Right ventricle myocardium superior (tissue), 1 donor: ENCODE measurements around the gene SPATA33. TPM values are rescaled to one million over a fixed set of nuclear protein-coding genes. Genes with fewer than 3 reads are reported as not detected.
"Not testable (repeated sequence)": the region's sequence is repeated elsewhere in the genome, so short reads cannot be mapped to it uniquely, and the experiment has no call there.

ENCODE experiments used
- ATAC-seq: fragments of 200-7000 bp; cut with Tn5 transposase; one replicate; pipeline ENCODE4 v1.9.1; 2020; ENCODE audit warnings: mild to moderate bottlenecking; ENCODE audit not compliant: poor library complexity
- DNase-seq: peaks from one replicate; pipeline ENCODE4 v3.0.0-alpha.2; 2020
- intact Hi-C: fragments of 100-400 bp; cut with DNase I; formaldehyde crosslinking; loops from one replicate; pipeline ENCODE4 v1.11.2; 2022
- total RNA-seq: library from RNA; stranded (reverse); fragmentation: NEBNext Ultra II Directional; extraction: Animal tissue kit (Norgen Biotek cat#: 25700); gene quantifications from one replicate; pipeline ENCODE4 v1.2.1, GENCODE V29; 2021
- donor health status: DM: no; HTN: yes; CAD: no; lungs with severe emphysema.

The SPATA33 gene
- total RNA-seq, 1 donor from 2014 or later, result 1.9 TPM

DNA sequence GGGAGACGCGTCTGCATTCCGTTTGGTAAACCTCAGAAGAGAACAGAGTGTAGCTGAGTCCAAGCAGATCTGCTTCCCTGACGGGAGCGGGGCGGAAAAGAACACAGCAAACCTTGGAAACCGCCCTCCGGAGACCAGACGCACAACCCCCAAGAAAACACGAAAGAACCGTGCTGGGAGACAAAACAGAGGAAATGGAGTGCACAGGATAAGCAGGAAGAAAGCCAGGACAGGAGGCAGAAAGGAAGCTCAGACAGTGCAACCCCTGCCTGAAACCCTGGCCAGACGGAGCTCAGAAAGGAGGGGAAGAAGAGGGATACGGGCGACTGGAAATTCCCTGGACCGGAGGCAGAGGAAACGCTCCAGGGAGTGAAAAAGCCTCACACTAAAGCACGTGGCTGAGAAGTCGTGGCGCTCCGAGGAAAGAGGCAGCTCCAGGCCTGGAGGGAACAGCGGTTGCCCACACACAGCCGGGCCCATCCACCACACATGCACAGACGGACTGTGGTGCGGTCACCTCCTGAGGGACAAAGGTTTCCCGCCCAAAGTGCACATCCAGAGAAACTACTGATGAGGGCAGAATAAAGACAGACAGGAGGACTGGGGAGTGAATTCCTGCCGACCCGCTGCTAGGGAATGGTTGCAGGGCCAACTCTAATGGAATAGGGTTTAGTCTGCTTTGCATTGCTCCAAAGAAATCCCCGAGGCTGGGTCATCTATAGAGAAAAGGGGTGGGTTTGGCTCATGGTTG, 34.0 kb upstream of the SPATA33 start:
- peak; percentile 12 for ATAC-seq
- no peak for DNase-seq
- intact Hi-C loops, result no loop called here

DNA sequence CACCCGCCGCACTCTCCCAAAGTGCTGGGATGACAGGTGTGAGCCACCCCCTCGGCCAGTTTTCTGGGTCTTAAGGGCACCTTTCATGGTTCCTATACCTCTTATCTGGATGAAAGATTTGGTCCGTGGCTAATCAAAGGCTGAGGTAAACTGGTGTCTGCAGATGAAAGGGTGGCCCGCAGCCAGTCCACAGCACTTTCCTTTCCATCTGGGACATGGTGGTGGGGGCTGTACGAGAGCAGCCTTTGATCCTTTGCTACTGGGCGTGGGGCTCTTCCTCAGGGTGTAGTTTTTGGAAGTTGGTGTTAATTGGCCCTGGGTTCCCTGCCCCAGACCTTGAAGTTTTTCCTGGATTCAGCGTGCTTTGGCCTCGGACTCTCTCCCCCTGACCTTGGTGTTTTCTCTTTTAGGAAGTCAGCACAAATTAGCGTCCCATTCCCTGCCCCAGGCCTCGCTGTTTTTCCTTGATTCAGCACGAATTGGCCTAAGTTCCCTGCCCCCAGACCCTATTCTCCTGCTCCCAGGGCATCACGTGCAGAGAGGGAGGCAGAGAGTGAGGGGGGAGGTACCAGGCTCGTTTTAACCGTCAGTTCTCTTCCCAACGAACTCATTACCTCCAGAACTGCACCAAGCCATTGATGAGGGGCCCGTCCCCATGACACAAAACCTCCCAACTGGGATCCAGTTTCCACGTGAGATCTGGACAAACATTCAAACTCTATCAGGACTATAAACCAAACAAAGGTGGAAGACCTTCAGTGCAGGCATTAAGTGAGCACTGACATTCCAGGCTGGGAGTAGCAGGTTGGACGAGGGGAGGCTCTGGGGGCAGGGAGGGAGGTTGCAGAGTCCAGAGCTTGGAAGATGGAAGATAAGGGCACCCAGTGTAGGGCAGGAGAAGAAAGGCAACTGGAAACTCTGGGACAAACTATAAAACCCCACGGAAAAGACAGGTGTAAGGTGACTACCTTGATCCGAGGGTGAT, 32.6 kb upstream of the SPATA33 start:
- DNase-seq (no peak), ATAC-seq (no peak)
- intact Hi-C loops, result no loop called here

DNA sequence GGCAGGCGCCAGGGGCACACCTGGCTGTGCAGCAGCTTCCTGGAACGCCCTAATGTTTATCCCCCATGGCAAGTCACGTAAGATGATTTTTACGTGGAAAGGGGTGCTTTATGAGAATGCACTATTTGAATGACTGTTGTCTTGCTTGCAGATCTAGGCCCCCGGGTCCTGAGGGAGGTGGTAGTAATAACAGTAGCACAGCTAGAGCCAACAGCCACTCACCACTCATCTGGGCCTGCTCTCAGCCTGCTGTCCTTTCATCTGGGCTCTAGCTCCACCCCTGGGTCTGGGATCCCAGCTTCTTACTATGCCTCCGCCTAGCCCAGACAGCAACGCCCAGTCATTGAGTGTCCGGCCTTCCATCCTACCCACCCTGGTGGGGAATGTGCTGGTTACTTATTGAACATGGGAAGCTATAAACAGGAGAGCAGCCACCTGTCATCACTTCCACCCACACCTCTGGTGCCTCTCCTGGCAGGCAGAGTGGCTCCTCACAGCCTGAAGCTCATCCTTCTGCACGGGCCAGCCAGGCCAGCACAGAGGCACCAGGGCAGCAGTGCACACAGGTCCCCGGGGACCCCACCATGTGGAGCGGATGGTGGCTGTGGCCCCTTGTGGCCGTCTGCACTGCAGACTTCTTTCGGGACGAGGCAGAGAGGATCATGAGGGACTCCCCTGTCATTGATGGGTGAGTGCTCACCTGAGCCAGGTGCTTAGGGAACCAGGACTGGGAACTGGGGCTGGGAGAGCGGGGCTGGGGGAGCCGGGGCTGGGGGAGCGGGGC, 27.6 kb upstream of the SPATA33 start:
- ATAC-seq, result no peak
- no peak for DNase-seq
- intact Hi-C loops, result no loop called here

DNA sequence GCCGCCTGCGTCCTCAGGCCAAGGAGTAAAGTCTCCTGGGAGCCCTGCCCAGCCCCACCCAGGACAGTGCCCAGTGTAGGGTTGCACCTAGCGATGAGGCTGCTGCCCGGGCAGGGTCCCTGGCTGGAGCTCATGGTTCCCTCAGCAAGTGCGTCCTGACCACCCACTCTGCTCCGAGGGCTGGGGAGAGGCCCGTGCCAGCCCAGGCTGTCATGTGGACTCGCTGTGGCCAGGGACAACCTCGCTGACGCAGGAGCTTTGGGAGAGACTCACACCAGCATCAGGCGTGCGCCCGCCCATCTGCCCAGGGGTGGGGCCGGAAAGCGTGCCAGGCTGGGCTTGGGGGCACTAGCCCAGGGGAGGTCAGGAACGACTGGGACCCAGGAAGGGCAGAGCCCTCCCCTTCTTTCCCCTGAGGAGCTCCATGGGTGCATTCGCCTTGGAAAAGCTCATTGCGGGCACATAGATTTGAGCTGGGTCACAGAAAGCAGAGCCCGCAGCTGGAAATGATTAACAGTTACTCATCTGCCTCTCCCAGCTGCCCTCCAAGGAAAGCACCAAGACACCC, 24.5 kb upstream of the SPATA33 start:
- DNase-seq (no peak), ATAC-seq (no peak)
- intact Hi-C loops, result no loop called here

DNA sequence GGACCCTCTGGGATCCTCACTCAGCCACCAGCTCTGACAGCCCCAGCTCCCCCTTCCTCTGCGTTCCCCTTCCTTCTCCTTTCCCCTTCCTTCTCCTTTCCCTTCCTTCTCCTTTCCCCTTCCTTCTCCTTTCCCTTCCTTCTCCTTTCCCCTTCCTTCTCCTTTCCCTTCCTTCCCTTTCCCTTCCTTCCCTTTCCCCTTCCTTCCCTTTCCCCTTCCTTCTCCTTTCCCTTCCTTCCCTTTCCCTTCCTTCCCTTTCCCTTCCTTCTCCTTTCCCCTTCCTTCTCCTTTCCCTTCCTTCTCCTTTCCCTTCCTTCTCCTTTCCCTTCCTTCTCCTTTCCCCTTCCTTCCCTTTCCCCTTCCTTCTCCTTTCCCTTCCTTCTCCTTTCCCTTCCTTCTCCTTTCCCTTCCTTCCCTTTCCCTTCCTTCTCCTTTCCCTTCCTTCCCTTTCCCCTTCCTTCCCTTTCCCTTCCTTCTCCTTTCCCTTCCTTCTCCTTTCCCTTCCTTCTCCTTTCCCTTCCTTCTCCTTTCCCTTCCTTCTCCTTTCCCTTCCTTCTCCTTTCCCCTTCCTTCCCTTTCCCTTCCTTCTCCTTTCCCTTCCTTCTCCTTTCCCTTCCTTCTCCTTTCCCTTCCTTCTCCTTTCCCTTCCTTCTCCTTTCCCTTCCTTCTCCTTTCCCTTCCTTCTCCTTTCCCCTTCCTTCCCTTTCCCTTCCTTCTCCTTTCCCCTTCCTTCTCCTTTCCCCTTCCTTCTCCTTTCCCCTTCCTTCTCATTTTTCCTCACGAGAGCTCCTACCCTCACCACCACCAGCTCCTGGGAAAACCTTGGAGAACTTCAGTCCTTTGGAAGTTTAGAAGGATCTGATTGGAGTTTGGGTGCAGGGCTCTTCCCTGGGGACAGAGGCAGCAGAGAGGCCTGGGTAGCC, 22.9 kb upstream of the SPATA33 start:
- intact Hi-C loops, DNase-seq, ATAC-seq: not testable (repeated sequence)

DNA sequence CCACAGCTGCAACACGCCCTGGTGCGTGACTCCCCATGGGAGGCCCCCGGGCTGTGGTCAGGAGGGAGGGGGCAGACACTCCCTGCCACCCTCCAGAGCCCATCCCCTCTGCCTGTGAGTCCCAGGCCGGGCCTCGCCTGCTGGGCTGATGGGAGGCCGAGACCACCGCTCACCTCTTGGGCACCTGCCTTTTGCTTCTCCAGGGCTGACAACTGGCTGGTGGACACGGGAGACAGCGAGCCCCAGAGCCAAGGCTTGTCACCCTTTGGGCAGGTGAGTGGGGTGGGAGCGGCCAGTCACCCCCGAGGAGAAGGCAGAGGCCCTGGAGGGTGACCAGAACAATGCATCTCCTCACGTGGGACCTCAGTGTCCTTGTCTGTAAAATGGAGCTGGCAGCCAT, 21.0 kb upstream of the SPATA33 start:
- DNase-seq (no peak), ATAC-seq (no peak)
- intact Hi-C loops, result no loop called here

DNA sequence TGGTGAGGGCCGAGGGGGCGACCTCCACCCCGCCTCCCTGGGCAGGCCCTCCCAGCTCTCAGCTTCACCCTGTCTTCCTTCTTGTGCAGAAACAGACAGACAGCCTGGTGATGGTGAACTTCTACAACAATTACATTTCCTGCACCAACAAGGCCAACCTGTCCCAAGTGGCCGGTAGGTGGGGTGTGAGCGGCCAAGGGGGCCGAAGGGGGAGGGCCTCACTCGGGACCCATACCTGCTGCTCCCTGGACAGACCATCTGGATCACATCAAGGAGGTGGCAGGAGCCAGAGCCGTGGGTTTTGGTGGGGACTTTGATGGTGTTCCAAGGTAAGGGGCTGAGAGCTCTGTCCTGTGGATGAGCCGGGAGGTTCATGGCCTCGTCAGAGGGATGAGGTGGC, 20.3 kb upstream of the SPATA33 start:
- DNase-seq, result no peak
- no peak for ATAC-seq
- intact Hi-C loops, result no loop called here

DNA sequence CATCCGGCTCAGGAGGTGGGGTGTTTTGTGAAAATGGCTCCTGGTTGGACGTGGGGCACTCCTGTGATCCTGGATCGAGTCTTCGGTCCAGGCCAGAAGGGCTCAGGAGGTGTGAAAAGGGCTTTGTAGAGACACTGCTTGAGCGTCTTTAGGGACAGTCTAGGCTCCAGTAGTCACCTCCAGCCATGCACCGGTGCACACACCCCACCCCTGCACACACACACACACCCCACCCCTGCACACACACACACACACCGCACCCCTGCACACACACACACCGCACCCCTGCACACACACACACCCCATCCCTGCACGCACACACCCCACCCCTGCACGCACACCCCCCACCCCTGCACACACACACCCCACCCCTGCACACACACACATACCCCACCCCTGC, 19.2 kb upstream of the SPATA33 start:
- ATAC-seq (no peak), DNase-seq (no peak)
- intact Hi-C loops, result no loop called here

DNA sequence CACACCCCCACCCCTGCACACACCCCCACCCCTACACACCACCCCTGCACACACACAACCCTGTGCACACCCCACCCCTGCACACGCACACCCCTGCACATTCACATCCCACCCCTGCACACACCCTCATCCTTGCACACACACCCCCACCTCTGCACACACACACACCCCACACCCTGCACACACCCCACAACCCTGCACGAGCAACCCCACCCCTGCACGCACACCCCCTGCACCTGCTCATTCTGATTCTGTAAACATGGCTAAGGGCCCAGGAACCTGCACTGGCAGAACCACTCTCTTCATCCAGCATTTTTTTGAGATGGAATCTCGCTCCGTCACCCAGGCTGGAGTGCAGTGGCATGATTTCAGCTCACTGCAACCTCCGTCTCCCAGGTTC, 18.3 kb upstream of the SPATA33 start:
- intact Hi-C loops, result no loop called here
- no peak for DNase-seq
- ATAC-seq, result no peak

DNA sequence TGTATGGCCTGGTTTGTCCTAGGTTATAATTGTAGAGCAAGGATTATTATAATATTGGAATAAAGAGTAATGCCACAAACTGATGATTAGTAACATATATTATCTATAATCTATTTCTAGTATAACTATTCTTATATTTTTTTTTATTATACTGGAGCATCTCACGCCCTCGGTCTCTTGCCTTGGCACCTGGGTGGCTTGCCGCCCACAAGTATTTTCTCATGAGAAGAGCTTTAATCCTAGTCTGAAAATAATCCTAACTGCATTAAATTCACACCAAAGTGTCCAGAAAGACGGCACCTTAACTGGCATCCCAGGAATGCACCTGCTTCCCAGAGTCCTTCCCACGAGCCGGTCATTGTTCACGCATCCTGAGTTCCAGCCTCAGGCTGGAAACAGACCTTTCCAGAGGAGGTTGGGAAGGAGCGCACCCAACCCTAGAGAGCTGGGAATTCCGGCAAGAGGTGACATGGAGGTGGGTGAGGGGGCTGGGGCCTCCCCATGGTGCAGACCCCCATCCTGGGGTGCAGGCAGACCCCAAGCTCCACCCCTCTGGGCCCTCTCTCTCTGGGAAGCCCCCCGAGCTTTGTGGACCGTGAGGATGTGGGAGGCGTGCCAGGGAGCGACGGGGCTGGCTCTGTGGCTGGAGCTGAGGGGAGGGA, 16.0 kb upstream of the SPATA33 start:
- intact Hi-C loops, result no loop called here
- ATAC-seq (no peak), DNase-seq (no peak)

DNA sequence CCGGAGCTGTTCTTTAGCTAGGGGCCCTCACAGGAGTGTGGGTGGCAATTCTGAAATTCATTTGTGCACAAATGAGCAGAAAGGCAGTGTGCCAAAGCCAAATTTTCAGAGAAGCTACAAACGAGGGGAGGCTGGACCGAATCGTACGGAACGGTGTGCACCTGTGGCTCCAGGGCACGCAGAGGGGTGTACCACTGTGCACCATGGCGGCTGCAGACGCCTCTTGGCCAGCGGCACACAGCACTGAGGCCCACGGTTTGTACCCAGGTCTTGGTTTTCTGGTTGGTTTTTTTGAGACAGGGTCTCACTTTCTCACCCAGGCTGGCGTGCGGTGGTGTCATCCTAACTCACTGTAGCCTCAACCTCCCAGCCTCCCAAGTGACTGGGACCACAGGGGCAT, 15.1 kb upstream of the SPATA33 start:
- ATAC-seq (no peak), DNase-seq (no peak)
- intact Hi-C loops, result no loop called here

DNA sequence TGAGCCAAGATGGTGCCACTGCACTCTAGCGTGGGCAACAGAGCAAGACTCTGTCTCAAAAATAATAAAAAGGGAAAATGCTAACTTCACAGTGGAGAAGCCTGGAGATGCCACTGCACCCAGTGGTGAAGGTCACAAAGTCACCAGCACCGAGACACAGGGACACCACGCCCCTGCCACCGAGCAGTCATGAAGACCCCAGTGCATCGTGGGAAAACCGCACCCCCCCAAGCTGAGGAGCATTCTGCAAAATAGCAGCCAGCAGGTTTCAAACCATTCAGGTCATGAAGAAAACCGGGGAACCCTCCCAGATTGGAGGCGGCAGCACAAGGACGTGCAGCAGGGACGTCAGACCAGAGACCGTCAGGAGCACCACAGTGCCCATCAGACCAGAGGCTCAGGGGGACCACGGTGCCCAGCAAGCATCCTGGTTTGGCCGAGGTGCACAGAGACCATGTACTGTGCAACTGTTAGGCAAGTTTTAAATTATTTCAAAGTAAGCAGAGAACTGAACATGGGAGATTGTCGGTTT, 13.8 kb upstream of the SPATA33 start:
- no peak for ATAC-seq
- intact Hi-C loops, result no loop called here
- no peak for DNase-seq

DNA sequence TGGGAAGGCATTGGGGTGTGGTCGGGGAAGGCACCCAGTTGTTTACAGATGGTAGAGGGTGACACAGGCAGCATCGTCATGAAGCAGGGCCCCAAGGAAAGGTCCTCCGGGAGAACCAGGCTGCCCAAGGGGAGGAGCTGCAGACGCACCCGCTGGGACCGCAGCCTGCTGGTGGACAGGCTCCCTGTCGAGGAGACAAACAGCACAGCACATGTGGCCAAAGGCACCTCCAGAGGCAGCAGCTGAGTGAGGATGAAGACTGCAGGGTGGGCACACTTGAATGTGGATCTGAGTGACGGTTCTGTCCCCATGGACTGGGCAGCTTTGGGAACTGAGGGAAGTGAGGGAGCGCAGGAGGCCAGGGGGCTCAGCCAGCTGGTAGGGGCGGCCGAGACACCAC, 12.5 kb upstream of the SPATA33 start:
- DNase-seq (no peak), ATAC-seq (no peak)
- intact Hi-C loops, result no loop called here

DNA sequence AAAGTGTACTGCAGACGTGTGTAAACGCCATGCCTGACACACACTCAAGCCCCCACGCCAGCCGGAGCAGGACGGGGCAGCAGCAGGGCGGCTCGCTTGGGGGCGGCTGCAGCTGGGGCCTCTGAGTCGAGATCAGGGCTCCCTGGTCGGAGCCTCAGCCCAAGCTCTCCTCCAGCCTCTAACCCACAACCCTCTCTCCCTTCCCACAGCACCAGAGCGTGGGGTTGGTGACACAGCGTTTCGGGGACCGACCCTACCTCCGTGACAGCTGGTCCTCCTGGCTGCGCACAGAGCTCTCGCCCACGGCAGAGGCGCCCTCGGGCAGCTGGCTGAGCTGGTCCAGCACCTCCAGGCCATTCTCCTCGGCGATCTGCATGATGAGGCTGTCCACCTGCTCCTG, 11.4 kb upstream of the SPATA33 start:
- intact Hi-C loops, result no loop called here
- DNase-seq (no peak), ATAC-seq (no peak)

DNA sequence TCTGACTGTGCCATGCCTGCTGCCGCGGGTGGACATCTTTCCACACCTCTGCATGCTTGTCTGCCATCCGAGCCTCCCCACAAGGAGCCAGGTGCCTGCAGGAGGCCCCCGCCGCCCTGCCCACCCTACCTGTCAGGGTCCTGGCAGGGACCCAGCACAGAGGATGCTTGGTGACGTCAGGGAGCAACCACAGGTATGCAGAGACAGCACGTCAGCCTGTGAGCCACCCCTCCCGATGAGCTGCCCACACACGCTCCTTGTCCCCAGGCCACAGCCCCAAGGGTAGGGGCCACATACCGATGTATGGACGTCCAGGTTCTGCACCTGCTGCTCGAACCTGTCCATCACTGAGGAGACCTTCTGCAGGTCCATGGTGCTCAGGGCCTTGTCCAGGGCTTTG, 10.7 kb upstream of the SPATA33 start:
- intact Hi-C loops, result no loop called here
- DNase-seq (no peak), ATAC-seq (no peak)

DNA sequence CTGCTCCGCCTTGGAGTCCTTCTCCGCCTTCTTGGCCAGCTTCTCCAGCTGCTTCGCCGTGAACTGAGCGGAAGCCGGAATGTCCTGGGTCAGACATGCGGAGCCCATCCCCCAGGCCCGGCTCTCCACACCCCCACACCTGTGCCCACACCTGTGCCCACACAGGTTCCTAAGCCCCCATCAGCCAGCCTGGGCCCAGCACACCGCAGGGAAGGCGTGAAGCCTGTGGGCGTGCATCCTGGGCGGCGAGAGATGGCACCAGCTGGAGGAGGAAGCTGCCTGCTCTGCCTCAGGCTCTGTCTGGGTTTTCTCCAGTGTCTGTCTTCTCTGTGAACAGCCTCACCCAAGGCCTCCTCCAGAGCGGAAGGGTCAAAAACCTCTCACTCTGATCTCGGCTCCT, 6.1 kb upstream of the SPATA33 start:
- no peak for DNase-seq
- ATAC-seq, result no peak
- intact Hi-C loops, result no loop called here

DNA sequence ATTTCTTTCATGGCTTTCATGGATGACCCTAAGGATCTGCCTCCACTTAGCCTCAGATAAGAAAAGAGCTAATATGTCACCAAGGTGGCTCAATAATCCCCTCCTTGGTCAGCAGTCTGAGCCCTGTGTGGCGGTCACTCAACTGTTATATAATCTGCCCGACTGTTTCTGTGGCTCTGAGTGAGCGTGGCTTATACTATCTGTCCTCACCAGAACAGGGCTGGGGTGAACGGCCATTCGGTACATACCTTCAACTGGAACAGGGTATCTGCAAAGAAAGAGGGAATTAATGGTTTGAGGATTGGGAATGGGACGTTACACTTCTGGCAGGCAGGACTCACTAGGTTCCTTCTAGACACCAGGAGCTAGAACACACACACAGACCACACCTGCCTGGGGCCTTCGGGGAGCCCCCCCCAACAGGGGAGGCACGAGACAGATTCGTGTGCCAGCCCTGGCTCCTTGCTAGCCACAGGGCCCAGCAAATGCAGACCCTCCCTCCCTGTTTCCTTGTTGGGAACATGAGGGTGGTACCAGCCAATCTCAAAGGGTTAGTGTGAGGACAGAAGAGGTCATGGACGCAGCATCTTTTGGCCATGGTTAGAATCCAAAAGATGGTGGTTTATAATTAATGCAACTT, 3.9 kb upstream of the SPATA33 start:
- no peak for ATAC-seq
- peak; percentile 30 for DNase-seq
- intact Hi-C loops, result no loop called here
